NCI-H82 treated with DMSO at 0.1 percent for 48 hours (cell line): ENCODE measurements around the gene KCNJ6.
"Not testable (repeated sequence)": the region's sequence is repeated elsewhere in the genome, so short reads cannot be mapped to it uniquely, and the experiment has no call there.

Experiments
- DNase-seq: peaks from one replicate; lab custom pipeline; 2025; ENCODE audit not compliant: unreplicated experiment; lab: John Stamatoyannopoulos, UW

The KCNJ6 gene

DNA sequence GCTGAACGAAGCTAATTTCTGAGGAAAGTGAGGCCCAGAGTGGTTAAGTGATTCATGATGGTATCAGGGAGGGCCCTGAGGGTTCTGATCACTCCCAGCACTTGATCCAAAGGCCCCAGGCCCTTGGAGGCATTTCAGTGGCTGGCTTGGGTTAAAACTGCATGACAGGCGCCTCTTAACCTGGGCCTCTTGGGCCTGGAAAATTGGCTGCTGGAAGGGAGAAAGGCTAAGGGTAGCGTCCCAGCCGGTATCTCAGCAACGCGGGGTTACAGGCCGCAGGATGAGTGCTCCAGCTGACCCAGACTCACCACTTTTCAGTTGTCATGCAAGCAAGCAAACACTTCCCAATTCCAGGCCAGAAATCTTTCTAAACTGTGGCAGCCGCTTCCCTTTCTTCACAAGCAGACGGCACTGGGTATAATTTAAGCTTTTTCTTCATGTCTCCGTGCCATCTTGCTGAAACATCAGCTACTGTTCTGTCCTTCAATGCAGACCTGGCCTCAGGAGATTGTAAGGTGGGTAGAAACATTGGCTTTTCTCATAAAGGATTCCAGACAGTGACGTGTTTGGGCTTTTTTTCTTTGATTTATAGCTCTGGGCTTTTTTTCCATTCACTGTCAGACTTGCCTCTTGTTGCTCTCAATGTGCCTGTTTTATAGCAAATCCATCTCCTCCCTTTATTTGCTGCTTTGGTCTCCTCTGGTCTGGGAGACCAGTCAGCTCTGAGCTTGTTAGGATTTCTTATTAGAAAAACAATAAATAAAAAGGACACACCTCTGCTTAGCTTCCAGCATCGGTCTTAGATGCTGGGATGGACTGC lies 229.1 kb downstream of the KCNJ6 start:
- no peak for DNase-seq

DNA sequence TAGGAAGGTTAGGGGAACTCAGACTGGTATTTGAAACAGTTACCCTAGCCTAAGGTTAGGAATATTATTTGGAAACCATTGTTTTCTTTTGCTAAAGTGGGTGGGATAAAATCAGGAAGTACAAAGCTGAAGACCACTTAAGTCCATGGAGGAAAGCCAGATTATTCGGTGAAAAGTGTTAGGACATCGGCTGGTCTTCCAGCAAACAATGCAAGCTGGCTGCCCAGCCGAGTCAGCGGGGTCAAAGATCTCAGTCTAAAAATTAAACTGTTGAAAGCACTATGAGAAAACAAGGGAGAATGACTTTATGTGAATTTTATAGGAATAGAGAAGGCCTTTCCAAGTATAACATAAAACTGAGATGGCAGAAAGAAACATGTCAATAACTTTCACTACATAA lies 231.7 kb downstream of the KCNJ6 start:
- no peak for DNase-seq

DNA sequence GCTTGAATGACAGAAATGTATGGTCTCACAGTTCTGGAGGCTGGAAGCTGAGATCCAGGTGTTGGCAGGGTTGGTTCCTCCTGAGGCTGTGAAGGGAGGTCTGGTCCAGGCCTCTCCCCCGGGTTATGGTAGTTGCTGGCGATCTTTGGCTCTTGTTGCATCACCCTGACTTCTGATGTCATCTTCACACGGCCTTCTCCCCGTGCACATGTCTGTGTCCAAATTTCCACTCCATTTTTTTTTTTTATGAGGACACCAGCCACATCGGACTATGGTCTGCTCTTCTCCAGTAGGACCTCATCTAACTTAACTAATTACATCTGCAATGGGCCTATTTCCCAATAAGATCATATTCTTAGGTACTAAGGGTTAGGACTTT lies 232.2 kb downstream of the KCNJ6 start:
- no peak for DNase-seq

DNA sequence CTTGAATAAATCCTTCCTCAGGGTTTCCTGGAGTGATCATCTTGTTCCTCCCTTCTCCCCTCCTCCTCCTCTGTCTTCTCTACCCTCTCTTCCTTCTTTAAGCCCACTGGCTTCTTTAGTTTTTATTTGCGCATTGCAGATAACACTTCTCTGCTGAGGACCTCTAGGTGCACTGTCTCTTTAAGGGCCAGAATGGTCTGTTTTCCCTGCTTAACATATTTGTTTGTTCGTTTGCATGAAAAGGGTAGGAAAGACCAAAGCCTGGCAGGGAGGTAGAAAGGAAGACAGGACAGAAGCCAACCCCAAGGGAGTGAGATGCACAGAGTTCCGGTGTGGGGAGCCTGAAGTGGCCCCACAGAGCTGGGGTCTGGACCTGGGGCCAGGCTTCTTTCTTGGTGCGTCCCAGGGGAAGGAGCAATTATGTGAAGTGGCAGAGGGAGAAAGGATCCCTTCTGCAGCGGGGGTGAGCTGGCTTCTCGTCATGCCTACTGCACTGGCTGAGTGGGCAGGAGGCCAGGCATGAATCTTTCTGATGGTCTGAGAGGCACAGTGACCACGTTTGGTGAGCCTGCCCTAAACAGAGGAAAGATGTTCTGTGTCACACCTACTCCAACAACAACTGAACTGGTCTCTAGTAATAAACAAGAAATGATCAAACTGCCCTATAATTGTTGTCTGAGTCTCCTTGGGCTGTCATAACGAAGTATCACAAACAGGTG lies 232.7 kb downstream of the KCNJ6 start:
- no peak for DNase-seq

DNA sequence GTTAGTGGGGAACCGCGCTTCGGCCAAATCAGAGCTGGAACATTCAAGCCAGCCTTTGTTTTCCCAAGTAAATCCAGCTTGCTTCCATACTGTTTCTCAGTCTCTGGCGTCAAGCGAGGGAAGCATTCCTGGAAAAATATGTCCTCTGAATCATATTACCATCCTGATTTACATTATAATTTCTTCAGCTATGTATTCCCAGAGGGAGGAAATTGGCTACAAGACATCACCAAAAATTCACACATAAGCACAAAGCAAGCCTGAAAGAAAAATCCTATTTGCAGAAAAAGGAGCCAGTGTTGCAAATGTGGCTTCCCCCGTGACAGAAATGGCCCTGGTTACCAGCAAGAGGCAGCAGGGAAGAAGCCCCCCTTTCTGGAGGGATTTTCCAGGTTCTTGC lies 233.3 kb downstream of the KCNJ6 start:
- no peak for DNase-seq

DNA sequence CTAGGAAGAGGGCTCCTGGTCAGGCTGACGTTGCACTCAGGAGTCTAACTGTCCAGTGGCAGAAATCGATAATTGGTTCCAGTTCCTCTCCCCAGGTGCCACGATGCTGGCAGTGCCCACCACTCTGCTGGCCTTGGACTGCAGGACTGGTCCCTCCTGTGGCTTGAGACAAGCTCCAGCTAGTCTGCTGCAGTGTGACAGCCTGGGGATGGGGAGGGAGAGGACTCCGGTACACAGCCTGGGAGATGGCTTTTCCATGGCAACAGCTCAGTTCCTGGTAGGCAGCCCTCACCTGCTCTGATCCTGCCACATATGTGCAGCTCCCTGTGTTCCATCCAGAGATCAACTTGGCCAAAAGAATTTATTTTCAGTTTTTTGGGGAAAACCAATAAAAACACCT lies 239.3 kb downstream of the KCNJ6 start:
- DNase-seq: no peak

DNA sequence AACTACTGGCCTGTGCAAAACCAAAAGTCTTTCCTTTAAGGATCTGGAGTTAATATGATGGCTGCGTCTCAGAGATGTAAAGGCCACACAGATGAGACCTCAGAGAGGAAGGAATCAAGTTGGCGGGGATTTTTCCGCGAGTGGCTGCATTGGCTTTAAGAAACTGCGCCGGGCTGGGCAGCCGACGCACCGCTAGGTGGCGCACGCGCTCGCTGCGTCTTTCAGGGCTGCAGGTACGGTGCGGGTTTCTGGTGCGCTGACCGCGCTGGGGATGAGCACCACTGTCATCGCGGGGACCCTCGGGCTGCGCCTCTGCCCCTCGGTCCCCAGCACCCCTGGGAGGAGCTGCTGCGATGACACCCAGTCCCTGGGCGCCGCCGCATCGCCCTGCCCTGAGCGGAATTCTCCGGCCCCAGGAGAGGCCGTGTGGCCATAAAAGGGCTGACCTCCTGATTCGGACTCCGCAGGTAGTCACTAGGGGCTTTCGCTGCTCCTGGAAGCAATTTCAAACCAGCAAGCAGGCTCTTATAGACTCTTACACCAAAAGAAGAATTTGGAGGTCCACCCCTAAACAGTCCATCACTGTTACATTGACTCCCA lies 241.0 kb downstream of the KCNJ6 start:
- DNase-seq: no peak

DNA sequence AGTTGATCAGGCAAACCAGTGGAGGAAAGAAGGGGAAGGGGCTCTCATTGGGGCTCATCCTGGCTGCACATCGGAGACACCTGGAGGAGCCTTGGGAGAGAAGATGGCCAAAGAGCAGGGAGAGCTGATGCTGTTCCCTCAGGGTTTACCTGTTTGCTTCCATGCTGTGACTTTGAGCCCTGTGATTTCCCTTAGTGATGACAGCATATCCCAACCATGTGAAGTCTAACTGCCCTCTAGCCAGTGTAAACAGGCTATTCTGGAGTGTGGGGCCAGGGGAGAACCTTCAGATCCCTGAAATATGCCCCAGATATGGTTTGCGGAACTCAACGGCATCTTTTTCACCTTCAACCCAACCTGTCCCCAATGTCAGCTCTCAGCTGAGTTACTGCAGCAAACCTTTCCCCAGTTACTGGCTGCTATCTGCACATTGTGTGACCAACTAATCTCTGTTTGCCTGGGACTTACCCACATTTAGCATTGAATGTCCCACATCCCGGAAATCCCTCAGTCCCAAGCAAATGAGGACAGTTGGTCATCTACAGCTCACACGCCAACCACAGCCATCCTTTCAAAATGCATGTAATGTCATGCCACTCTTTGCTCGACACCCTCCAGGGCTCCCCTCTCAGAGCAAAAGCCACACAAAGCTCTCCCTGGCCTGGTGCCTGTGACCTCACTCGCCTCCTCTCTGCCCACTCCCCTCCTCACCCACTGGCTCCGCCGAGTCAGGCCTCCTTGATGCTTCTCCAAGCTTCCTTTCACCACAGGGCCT lies 242.3 kb downstream of the KCNJ6 start:
- no peak for DNase-seq

DNA sequence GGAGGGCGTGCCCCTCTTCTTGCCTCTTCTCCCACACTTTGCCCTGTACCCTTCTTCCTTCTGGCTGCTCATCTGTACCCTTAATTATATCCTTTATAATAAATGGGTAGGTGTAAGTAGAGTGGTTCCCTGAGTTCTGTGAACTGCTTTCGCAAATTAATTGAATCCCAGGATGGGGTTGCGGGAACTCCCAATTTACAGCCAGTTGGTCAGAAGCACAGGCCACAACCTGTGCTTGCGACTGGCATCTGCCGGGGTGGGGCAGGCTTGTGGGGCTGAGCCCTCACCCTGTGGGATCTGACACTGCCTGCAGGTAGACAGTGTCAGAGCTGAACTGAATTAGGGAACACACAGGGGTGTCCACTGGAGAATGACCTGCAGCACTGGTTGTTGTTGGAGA lies 244.9 kb downstream of the KCNJ6 start:
- no peak for DNase-seq

DNA sequence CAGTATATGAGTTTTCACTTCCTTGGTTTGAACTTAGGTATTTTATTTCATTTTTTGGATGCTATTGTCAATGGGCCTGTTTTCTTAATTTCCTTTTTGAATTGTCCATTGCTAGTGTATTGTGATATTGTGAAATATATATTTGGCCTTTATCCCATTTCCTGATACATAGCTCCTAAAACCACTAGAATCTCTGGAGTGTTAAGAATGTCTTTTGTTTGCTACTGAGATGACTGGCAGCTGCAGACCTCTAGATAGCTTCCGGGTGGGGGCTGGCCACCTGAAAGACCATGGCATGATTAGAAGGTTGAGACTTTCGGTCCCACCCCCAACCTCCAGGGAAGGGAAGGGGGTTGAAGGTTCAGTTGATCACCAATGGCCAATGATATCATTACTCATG lies 245.4 kb downstream of the KCNJ6 start:
- no peak for DNase-seq

DNA sequence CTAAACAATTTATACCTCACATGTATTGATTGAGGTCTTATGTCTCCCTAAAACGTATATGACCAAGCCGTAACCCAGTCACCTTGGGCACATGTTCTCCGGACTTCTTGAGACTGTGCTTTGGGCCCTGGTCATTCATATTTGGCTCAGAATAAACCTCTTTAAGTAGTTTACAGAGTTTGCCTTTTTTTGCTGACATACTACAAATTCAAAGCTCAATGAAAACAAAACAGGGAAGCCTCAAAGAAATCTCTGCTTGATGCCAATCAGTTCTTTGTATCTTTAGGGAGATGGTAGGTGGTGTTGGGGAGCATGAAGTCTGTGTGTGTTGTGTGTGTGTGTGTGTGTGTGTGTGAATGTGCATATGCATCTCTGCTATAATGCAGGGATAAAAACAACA lies 247.0 kb downstream of the KCNJ6 start:
- DNase-seq: no peak

DNA sequence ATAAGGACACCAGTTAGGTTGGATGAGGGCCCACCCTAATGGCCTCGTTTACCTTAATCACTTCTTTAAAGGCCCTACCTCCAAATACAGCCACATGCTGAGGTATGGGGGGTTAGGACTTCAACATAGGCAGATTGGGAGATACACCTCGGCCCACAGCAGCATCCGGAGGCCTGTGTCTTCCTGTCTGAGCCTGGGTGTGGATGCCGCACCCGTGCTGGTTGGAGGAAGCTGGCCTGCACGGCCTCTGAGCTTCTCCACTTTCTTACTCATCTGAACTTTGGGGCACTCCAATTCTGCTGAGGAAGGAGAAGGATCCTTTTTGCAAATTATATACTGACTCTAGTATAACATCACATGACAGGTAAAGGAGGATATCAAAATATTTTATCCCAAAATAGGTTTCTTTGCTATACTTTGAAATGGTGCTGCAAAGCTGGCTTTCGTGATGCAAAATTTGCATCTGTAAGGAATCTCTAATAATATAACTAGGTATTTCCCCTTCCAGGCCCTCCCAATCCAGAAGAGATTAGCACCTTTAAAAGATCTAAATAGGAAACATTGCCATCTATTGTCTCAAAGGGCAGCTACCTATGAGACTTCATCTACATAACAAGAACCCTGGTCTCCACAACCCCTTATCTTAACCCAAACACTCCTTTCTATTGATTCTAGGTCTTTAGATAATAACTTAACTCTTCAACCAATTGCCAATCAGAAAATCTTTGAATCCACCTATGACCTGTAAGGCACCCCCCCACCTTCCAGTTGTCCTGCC lies 247.6 kb downstream of the KCNJ6 start:
- DNase-seq: no peak

DNA sequence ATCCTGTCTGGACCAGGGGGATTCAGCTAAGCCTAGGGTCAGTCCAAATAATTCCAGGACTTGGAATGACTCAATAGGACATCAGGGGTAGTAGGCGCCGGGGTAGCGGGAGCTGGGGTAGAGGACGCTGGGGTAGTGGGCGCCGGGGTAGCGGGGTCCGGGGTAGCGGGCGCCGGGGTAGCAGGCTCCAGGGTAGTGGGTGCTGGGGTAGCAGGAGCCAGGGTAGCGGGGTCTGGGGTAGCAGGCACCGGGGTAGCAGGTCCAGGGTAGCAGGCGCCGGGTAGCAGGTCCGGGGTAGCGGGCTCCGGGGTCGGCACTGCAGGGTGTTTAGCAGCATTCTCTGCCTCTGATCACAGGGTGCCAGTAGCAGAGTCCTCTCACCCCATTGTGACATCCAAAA lies 248.9 kb downstream of the KCNJ6 start:
- no peak for DNase-seq

DNA sequence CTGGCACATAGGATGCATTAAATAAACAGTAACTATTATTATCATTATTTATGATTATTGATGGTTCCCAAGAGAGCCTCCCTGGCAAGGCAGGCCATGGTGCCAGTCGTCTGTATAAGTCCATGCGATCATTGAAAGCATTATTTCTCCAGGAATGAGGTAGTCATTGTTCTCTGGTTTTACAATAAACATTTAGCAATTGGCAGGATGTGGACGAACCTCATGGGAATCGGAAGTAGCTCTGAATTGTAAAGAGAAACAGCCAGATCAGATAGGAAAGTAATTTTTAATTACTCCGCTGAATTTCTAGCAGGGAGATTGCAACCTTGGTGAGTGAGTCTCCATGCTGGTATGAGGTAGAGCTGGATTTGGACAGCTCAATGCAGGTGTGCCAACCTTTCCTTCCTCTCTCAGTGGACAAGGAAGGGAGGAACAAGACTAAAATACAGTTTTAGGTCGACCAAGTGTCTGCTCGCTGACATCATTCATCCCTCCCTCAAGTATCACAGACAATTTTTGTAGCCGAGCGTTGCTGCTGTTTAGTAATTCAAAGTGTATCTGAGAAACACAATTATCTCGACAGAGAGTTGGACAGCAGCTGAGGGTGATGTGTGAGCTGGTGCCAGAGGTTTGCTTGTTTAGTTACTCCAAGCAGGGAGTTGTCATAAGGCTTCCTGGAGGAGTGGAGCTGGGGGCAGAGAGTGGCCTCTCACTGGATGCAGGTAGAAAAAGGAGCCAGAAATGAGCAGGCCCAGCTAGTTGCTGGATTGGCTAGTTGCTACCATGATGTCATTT lies 250.8 kb downstream of the KCNJ6 start:
- DNase-seq: no peak

DNA sequence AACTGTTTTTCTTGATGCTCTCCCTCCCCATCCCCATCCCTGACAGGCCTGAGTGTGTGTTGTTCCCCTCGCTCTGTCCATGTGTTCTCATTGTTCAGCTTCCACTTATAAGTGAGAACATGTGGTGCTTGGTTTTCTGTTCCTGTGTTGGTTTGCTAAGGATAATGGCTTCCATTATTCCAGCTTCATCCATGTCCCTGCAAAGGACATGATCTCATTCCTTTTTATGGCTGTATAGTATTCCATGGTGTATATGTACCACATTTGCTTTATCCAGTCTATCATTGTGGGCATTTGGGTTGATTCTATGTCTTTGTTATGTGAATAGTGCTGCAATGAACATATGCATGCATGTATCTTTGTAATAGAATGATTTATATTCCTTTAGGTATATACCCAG lies 254.0 kb downstream of the KCNJ6 start:
- DNase-seq: not testable (repeated sequence)

DNA sequence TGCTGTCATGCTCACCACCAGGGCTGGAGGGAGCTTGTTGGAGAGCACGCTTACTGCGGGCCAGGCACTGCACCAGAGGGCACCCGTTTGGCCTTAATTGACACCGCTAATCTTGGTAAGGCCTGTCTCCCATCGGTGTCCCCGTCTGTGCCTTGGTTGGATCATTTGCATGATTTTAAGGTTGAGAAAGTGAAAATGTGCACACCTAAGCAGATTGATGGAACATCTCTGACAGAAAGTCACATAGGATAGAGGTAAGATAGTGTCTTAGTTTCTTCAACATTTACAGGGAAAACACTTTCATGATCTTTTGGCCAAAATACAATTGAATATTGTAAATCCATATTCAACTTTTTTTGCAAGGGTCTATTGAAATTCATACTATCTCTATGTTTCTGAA lies 255.5 kb downstream of the KCNJ6 start:
- no peak for DNase-seq

DNA sequence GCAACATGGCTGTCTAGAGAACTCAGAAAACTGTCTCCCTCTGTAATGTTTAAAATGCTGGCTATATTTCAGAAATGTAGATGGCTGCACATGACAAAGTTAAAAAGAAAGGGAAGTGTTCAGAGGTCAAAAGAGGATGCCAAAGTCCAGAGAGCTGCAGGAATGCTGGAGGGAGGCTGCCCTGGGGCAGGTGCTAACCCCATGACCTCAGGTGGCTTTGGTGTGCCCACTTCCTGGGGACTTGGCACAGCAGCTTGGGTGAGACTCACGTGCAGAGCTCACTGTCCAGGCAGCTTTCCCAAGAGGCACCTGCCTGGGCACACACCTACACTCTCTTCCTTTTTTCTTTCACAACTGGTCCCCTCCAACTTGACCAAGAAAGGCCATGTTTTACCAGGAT lies 256.4 kb downstream of the KCNJ6 start:
- DNase-seq: no peak

DNA sequence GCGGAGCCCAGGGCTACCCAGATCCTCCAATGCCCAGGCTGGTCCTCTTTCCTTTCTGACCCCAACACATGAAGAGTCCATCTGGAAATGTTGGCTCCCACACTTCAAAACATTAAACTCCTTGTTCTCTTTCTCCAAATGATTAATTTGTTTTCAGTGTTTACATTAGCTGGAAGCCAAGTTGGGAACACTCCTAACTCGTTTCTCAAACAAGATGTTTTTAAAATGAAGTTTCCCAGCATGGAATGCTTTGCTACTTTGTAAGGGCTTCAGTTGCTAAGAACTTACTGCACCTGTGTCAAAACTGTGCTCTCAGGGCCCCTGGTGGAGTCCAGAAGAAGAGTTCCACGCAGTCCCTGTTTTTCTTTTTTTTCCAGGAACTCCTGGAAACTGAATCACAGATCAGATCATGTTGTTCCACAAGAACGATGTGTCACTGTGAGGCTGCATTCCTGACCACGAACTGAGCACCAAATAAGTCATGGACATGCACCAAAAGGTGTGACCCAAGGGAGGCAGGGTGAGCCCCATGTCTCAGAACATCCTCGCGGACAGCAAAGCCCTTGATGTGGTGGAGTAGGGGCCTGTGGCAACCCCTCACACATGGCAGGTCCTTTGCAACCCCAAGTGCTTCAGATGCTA lies 257.3 kb downstream of the KCNJ6 start:
- no peak for DNase-seq

DNA sequence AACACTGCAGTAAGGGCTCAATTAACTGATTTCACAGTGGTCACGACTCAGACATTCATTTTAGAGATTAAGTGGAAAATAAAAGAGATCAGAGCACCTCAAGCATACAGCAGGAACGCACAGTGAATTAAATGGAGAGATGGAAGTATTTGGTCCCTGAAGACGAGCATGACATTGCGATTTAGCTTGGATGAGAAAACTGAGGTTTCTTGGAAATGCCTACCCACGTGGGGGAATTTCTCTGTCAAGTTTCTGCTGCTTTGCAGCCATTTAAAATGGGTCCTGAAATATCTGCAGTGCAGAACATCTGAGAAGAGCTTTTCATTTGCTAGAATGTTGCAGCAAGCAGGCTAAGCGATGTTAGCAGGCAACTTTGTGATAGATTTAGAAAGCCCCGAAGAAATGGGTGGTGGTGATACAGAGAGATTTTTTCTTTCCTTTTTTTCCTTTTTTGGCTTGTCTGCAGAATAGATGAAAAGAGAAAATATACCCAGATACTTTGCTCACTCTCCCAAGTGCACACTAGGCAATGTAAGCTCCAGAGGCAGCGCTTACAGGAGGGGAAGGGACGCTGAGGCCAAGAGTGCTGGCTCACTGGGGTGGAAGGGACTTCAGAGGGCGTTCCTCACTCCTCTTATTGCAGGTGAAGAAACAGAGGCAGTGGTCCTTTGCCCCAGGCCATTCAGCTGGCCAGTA lies 258.0 kb downstream of the KCNJ6 start:
- DNase-seq: no peak
